HCT116 (cell line): ENCODE data around the gene ZC3H8. TPM values are rescaled to one million over a fixed set of nuclear protein-coding genes. Genes with fewer than 3 reads are reported as not detected.

Experiments used
- ATAC-seq: fragments of 200-7000 bp; cut with Tn5 transposase; 2 replicates; pipeline ENCODE4 v1.9.1; 2020; ENCODE audit warnings: mild to moderate bottlenecking, moderate library complexity
- BruUV-seq: library from RNA; stranded (reverse); fragments of 400-500 nt; replicated peaks from 2 replicates; lab custom pipeline; 2021; lab: Mats Ljungman, UMichigan
- CTCF ChIA-PET: fragments of 300-600 bp; sonication (Branson Sonifier 250); formaldehyde crosslinking; loops from one replicate; lab custom pipeline; 2021; ENCODE audit warnings: antibody characterized with exemption; lab: Charles Lee
- POLR2A ChIA-PET: fragments of 300-600, 350-600 bp; sonication (Branson Sonifier 250); formaldehyde crosslinking; loops from one replicate; lab custom pipeline; 2021; ENCODE audit warnings: antibody characterized with exemption; lab: Charles Lee
- RAD21 ChIA-PET, 2 experiments: fragments of 300-600 bp; sonication (Branson Sonifier 250); formaldehyde crosslinking; loops; one replicate each; lab custom pipeline; 2023; ENCODE audit warnings: low total read pairs in 2 of 2; ENCODE audit not compliant: uncharacterized antibody in 2 of 2, unreplicated experiment in 2 of 2, low non-redundant PET in 1 of 2; lab: Charles Lee
- DNase-seq: peaks from one replicate; pipeline ENCODE4 v3.0.0-alpha.2; 2010; ENCODE audit warnings: low read depth, low spot score
- H2AFZ ChIP-seq: fragments of 200-600 bp; shearing (Covaris generic), sonication (generic); 2 replicates; pipeline ENCODE4 v1.6.1; 2017; ENCODE audit warnings: low read depth, mixed run types, mixed read lengths, antibody characterized with exemption, low read length; ENCODE audit not compliant: poor library complexity, severe bottlenecking
- H3K27ac ChIP-seq: 2 replicates; pipeline ENCODE4 v1.5.1; 2012; ENCODE audit warnings: low read depth, low read length
- H3K27me3 ChIP-seq: fragments of 200-600 bp; sonication (generic); 2 replicates; pipeline ENCODE4 v1.6.1; 2016; ENCODE audit warnings: mixed run types, low read length, mixed read lengths; ENCODE audit not compliant: insufficient read depth
- H3K36me3 ChIP-seq, 2 experiments: fragments of 200-500 bp in 1 of 2; fragments of 200-600 bp in 1 of 2; sonication (Bioruptor generic) in 1 of 2; sonication (generic) in 1 of 2; 2 replicates each; pipeline versions ENCODE4 v1.5.1 to v1.6.1; 2014 to 2016; ENCODE audit warnings: low read length in 2 of 2, inconsistent platforms in 1 of 2, mixed read lengths in 1 of 2, mixed run types in 1 of 2; ENCODE audit not compliant: insufficient read depth in 2 of 2, control insufficient read depth in 1 of 2
- H3K4me1 ChIP-seq, 2 experiments: fragments of 200-600 bp in 1 of 2; sonication (generic) in 1 of 2; 2 replicates each; pipeline versions ENCODE4 v1.5.1 to v1.6.1; 2012 to 2017; ENCODE audit warnings: low read length in 2 of 2, inconsistent platforms in 1 of 2, mild to moderate bottlenecking in 1 of 2, mixed read lengths in 1 of 2, mixed run types in 1 of 2, moderate library complexity in 1 of 2; ENCODE audit not compliant: insufficient read depth in 2 of 2, control insufficient read depth in 1 of 2
- H3K4me2 ChIP-seq: fragments of 200-600 bp; sonication (generic); 2 replicates; pipeline ENCODE4 v1.6.1; 2017; ENCODE audit warnings: mixed run types, low read length, mixed read lengths
- H3K4me3 ChIP-seq, 2 experiments: fragments of 200-600 bp in 1 of 2; sonication (generic) in 1 of 2; replicated peaks in 1 of 2; 2 replicates each; pipeline ENCODE4 v1.5.1; 2011 to 2016; ENCODE audit warnings: low read length in 2 of 2, control low read depth in 1 of 2, low read depth in 1 of 2, mild to moderate bottlenecking in 1 of 2, mixed read lengths in 1 of 2, mixed run types in 1 of 2
- H3K79me2 ChIP-seq: fragments of 200-600 bp; sonication (generic); 2 replicates; pipeline ENCODE4 v1.6.1; 2017; ENCODE audit warnings: mild to moderate bottlenecking, mixed run types, low read length, moderate library complexity, mixed read lengths; ENCODE audit not compliant: insufficient read depth
- H3K9ac ChIP-seq: fragments of 200-600 bp; sonication (generic); 2 replicates; pipeline ENCODE4 v1.6.1; 2016; ENCODE audit warnings: low read length, mixed read lengths
- H3K9me2 ChIP-seq: fragments of 200-600 bp; sonication (generic), shearing (Covaris generic); 2 replicates; pipeline ENCODE4 v1.6.1; 2017; ENCODE audit warnings: mixed run types, mild to moderate bottlenecking, moderate library complexity; ENCODE audit not compliant: insufficient read depth
- H3K9me3 ChIP-seq, 2 experiments: fragments of 200-500 bp in 1 of 2; fragments of 200-600 bp in 1 of 2; sonication (Bioruptor generic) in 1 of 2; sonication (generic) in 1 of 2; 2 replicates each; pipeline ENCODE4 v1.6.1; 2014 to 2017; ENCODE audit warnings: low read length in 2 of 2, mixed read lengths in 2 of 2, inconsistent platforms in 1 of 2, low read depth in 1 of 2, mild to moderate bottlenecking in 1 of 2, mixed run types in 1 of 2, moderate library complexity in 1 of 2; ENCODE audit not compliant: control insufficient read depth in 1 of 2, insufficient read depth in 1 of 2
- H4K20me1 ChIP-seq: fragments of 200-600 bp; sonication (generic), shearing (Covaris generic); 2 replicates; pipeline ENCODE4 v1.6.1; 2017; ENCODE audit warnings: mixed run types, mild to moderate bottlenecking, moderate library complexity; ENCODE audit not compliant: insufficient read depth
- ATF3 ChIP-seq: IDR thresholded peaks from 2 replicates; pipeline ENCODE4 v1.6.1; 2012
- FOSL1 ChIP-seq: IDR thresholded peaks from 2 replicates; pipeline ENCODE4 v1.6.1; 2012; ENCODE audit warnings: low read depth
- JUND ChIP-seq: IDR thresholded peaks from 2 replicates; pipeline ENCODE4 v1.6.1; 2012
- POLR2A ChIP-seq: IDR thresholded peaks from 2 replicates; pipeline ENCODE4 v1.7.0; 2011; ENCODE audit warnings: borderline replicate concordance; ENCODE audit not compliant: insufficient read depth, insufficient read length; ENCODE audit errors: extremely low read depth
- POLR2AphosphoS5 ChIP-seq: IDR thresholded peaks from 2 replicates; pipeline ENCODE4 v1.6.1; 2011; ENCODE audit warnings: mild to moderate bottlenecking, low read depth, low read length, moderate library complexity
- RAD21 ChIP-seq: IDR thresholded peaks from 2 replicates; pipeline ENCODE4 v1.6.1; 2012; ENCODE audit warnings: low read depth, mild to moderate bottlenecking
- ZBTB33 ChIP-seq: IDR thresholded peaks from 2 replicates; pipeline ENCODE4 v1.6.1; 2011; ENCODE audit warnings: mild to moderate bottlenecking, low read length, moderate library complexity; ENCODE audit not compliant: insufficient replicate concordance; ENCODE audit errors: extremely low read depth
- ZFX ChIP-seq: fragments of 450-650 bp; IDR thresholded peaks from 2 replicates; pipeline ENCODE4 v1.6.1; 2017
- ZNF274 ChIP-seq: fragments of 200-500 bp; sonication (Bioruptor generic); IDR thresholded peaks from 2 replicates; pipeline ENCODE4 v1.6.1; 2014; ENCODE audit warnings: mild to moderate bottlenecking, low read depth, low read length, inconsistent platforms
- intact Hi-C: fragments of 100-400 bp; cut with micrococcal nuclease; formaldehyde crosslinking; loops from 2 replicates; pipeline ENCODE4 v1.10.0; 2022
- total RNA-seq: library from RNA; stranded (reverse); gene quantifications from one replicate; pipeline ENCODE4 v1.2.1, GENCODE V29; 2021; ENCODE audit not compliant: unreplicated experiment

The ZC3H8 gene
- total RNA-seq, 1 experiment from 2014 or later, result 13.4 TPM

DNA sequence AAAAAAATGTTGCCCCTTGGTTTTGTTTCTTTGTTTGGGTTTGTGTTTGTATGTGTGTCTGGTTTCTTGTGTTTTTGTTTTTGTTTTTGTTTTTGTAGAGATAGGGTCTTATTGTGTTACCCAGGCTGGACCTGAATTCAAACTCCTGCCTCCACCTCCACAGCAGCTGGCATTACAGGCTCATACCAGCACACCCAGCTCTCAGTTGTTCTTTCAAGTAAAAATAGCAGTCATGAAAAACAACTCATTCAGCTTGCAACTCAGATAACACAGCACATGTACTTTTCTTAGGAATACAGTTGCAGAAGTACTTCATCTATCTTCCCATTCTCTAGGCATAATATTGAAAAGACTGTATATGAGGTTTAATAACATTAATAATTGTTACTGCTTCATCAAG lies 37.0 kb downstream of the ZC3H8 start:
- POLR2A ChIA-PET, result no interaction called here
- H3K4me3 ChIP-seq, result no peak overlapping the region
- H3K9ac ChIP-seq, result no peak overlapping the region
- H3K27me3 ChIP-seq, result no peaks in the 10 kb centered on the region
- H2AFZ ChIP-seq, result no peak overlapping the region
- TF ChIP-seq RAD21 (no peak), JUND (no peak), POLR2AphosphoS5 (no peak), ATF3 (no peak), FOSL1 (no peak), ZBTB33 (no peak), POLR2A (no peak), ZNF274 (no peak), ZFX (no peak)
- TF ChIP-seq, all 23 proteins: peak for 0
- DNase-seq (no peak), ATAC-seq (no peak)
- ChIA-PET RAD21 (no interaction called here), CTCF (no interaction called here)
- Histone ChIP-seq H3K4me1 (no peaks in the 10 kb centered on the region), H3K9me3 (no peaks in the 10 kb centered on the region), H3K9me2 (no peaks in the 10 kb centered on the region), H3K4me2 (no peak overlapping the region), H3K27ac (no peak overlapping the region), H3K36me3 (peaks cover 2 to 8% of the 10 kb centered on the region in 2 experiments; a peak in 2 of 4 replicates), H4K20me1 (no peaks in the 10 kb centered on the region), H3K79me2 (no peaks in the 10 kb centered on the region)
- intact Hi-C loops, result no loop called here
- BruUV-seq, result no TSS peak
